ENCODE results near the gene MED10. TPM values are rescaled to one million over a fixed set of nuclear protein-coding genes. Genes with fewer than 3 reads are reported as not detected.

The MED10 gene
- total and polyA plus RNA-seq, 2 of the 4 experiments (the other 2 are of a cell fraction): 9.1 to 60.0 TPM

DNA sequence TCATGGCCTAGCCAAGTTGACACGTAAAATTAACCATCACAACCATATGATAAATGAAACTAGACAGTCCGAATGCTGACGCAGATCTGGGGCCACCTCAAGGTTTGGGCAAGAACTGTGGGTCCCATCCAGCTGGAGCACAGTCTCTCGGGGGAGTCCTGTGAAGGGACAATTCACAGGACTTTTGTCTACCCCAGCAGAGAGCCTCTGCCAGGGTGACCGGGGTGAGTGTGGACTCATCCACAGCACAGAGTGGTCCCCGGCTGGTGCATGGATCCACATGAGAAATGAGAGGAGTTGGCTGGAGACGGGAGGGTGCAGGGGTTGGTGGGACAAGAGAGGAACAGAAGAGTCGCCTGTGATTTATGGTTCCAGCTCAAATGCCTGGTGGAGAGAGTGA lies 17.7 kb upstream of the MED10 start:
- H3K23ac ChIP-seq (ENCODE audit: low read depth, low read length): no peak overlapping the region
- H3K9ac ChIP-seq (ENCODE audit: low read depth, low read length): no peak overlapping the region
- no peak overlapping the region for H4K8ac ChIP-seq (ENCODE audit: low read depth in 2 of 2, low read length in 2 of 2)
- no peak overlapping the region for H2BK5ac ChIP-seq (ENCODE audit: low read depth, low read length, poor library complexity, severe bottlenecking)
- H2BK20ac ChIP-seq (ENCODE audit: low read depth, low read length): no peak overlapping the region
- H2AK9ac ChIP-seq (replicated peaks; ENCODE audit: low read depth, low read length, poor library complexity): no peak overlapping the region
- H3K4ac ChIP-seq (ENCODE audit: low read depth, low read length): no peak overlapping the region
- no peak for ATAC-seq (ENCODE audit: low read depth)
- peaks cover 4% of the 10 kb centered on the region for H3K27me3 ChIP-seq (ENCODE audit: control insufficient read depth, insufficient read depth, low read length)
- intact Hi-C loops (cut with micrococcal nuclease) (no loop called here), in situ Hi-C loops (cut with MboI; ENCODE audit: low sequenced_read_pairs) (no loop called here), dilution Hi-C loops (cut with HindIII; ENCODE audit: low sequenced_read_pairs, unreplicated experiment) (no loop called here)
- H3K4me2 ChIP-seq (ENCODE audit: low read depth, low read length): no peak overlapping the region
- no peak for DNase-seq
- no peak overlapping the region for H3K27ac ChIP-seq (ENCODE audit: insufficient read depth, low read length)
- H4K20me1 ChIP-seq (ENCODE audit: insufficient read depth, low read length): no peaks in the 10 kb centered on the region
- no peak overlapping the region for H3K4me3 ChIP-seq (ENCODE audit: insufficient read depth, low read depth, low read length)
- H4K91ac ChIP-seq (ENCODE audit: insufficient read depth, low read depth, low read length): no peak overlapping the region
- H2BK120ac ChIP-seq (ENCODE audit: low read depth, low read length): no peak overlapping the region
- TF ChIP-seq FOS (IDR thresholded peaks at IDR 0.05; ENCODE audit: low read depth, low read length) (no peak), CEBPB (IDR thresholded peaks at IDR 0.05; ENCODE audit: low read depth, low read length) (no peak), CTCF (conservative IDR thresholded peaks at IDR 0.05; ENCODE audit: low read depth, low read length) (no peak), BHLHE40 (IDR thresholded peaks at IDR 0.05; ENCODE audit: low read depth, low read length) (no peak), MXI1 (IDR thresholded peaks at IDR 0.05; ENCODE audit: borderline replicate concordance, low read depth, low read length) (no peak), RAD21 (IDR thresholded peaks at IDR 0.05; ENCODE audit: low read length) (no peak), MAZ (IDR thresholded peaks at IDR 0.05; ENCODE audit: borderline replicate concordance, low read depth, low read length) (no peak), CHD1 (IDR thresholded peaks at IDR 0.05; ENCODE audit: low read depth, low read length) (no peak), POLR2A (IDR thresholded peaks at IDR 0.05; ENCODE audit: low read depth, low read length) (no peak), NFE2L2 (IDR thresholded peaks at IDR 0.05; ENCODE audit: low read depth, low read length) (no peak)
- TF ChIP-seq, protein P1, sequence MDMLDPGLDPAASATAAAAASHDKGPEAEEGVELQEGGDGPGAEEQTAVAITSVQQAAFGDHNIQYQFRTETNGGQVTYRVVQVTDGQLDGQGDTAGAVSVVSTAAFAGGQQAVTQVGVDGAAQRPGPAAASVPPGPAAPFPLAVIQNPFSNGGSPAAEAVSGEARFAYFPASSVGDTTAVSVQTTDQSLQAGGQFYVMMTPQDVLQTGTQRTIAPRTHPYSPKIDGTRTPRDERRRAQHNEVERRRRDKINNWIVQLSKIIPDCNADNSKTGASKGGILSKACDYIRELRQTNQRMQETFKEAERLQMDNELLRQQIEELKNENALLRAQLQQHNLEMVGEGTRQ (IDR thresholded peaks at IDR 0.05; ENCODE audit: low read depth, low read length): no peak
- no peak overlapping the region for H3K14ac ChIP-seq (replicated peaks; ENCODE audit: low read depth, low read length)
- H4K5ac ChIP-seq (ENCODE audit: low read depth, low read length): no peak overlapping the region
- no peak overlapping the region for H3K56ac ChIP-seq (ENCODE audit: extremely low read depth, insufficient read depth, low read length)
- H3K4me1 ChIP-seq (ENCODE audit: control insufficient read depth, insufficient read depth, low read length): no peaks in the 10 kb centered on the region
- WGBS, 2 experiments (ENCODE audit: extremely low coverage in 2 of 2, insufficient read length in 1 of 2): 45% methylated on average over 5 of the region's 8 CpGs; no CpG with 5 or more reads in 1 of the 2 experiments
- H3K9me1 ChIP-seq (ENCODE audit: insufficient read depth, low read length): no peaks in the 10 kb centered on the region
- H2AFZ ChIP-seq (replicated peaks; ENCODE audit: low read length, poor library complexity): no peak overlapping the region
- no peak overlapping the region for H3K18ac ChIP-seq (ENCODE audit: low read depth, low read length)
- POLR2A ChIA-PET (ENCODE audit: unreplicated experiment): no interaction called here
- no peak overlapping the region for H2BK15ac ChIP-seq (ENCODE audit: low read depth, low read length)
- CTCF ChIA-PET: no interaction called here
- H3K36me3 ChIP-seq (ENCODE audit: control insufficient read depth, insufficient read depth, low read length): no peaks in the 10 kb centered on the region
- H3K9me3 ChIP-seq (ENCODE audit: control insufficient read depth, insufficient read depth, low read length): no peaks in the 10 kb centered on the region
- no TSS peak for BruUV-seq (replicated peaks)
- H2AK5ac ChIP-seq (ENCODE audit: low read depth, low read length): no peak overlapping the region
- no peaks in the 10 kb centered on the region for H3K79me1 ChIP-seq (ENCODE audit: low read depth in 1 of 2, low read length in 2 of 2)

Measured in IMR-90 (cell line).